SK-N-SH (cell line): ENCODE results near the gene TMCO6.

Experiments used
- EP300 ChIP-seq, 2 experiments: IDR thresholded peaks; 2 replicates each; pipeline versions ENCODE4 v1.4.0 to v1.6.1; 2012; ENCODE audit warnings: borderline replicate concordance in 1 of 2, low read depth in 1 of 2, low read length in 1 of 2
- EZH2phosphoT487 ChIP-seq: fragments of 200-600 bp; sonication (generic); IDR thresholded peaks from 2 replicates; pipeline ENCODE4 v1.6.1; 2017; ENCODE audit warnings: low read depth, mixed run types, mild to moderate bottlenecking, antibody characterized with exemption, moderate library complexity, borderline replicate concordance
- GABPA ChIP-seq: IDR thresholded peaks from 2 replicates; pipeline ENCODE4 v1.4.0; 2012; ENCODE audit warnings: low read depth, mild to moderate bottlenecking
- GATA2 ChIP-seq: sonication (generic); formaldehyde crosslinking; IDR thresholded peaks from 2 replicates; pipeline ENCODE4 v1.5.0; 2020; ENCODE audit warnings: mild to moderate bottlenecking, missing genetic modification reagents
- JUND ChIP-seq: IDR thresholded peaks from 2 replicates; pipeline ENCODE4 v1.4.0; 2012
- MAX ChIP-seq: IDR thresholded peaks from 2 replicates; pipeline ENCODE4 v1.4.0; 2012; ENCODE audit warnings: low read depth
- MEF2A ChIP-seq: IDR thresholded peaks from 2 replicates; pipeline ENCODE4 v1.4.0; 2012; ENCODE audit warnings: low read depth, borderline replicate concordance
- MXI1 ChIP-seq: IDR thresholded peaks from 2 replicates; pipeline ENCODE4 v1.6.1; 2012; ENCODE audit warnings: mild to moderate bottlenecking, low read depth, low read length, improper control_type of control experiment
- NFIC ChIP-seq: IDR thresholded peaks from 2 replicates; pipeline ENCODE4 v1.4.0; 2012; ENCODE audit warnings: borderline replicate concordance
- POLR2AphosphoS5 ChIP-seq: IDR thresholded peaks from 2 replicates; pipeline ENCODE4 v1.6.1; 2012; ENCODE audit warnings: low read depth, low read length
- SMC3 ChIP-seq: IDR thresholded peaks from 2 replicates; pipeline ENCODE4 v1.6.1; 2012; ENCODE audit warnings: low read depth, low read length, improper control_type of control experiment
- TEAD4 ChIP-seq: IDR thresholded peaks from 2 replicates; pipeline ENCODE4 v1.4.0; 2012; ENCODE audit warnings: mild to moderate bottlenecking, borderline replicate concordance; ENCODE audit not compliant: insufficient read depth
- TF ChIP-seq, protein P1 (sequence below): fragments of 200-600 bp; sonication (generic); IDR thresholded peaks from 2 replicates; pipeline ENCODE4 v1.6.1; 2017; ENCODE audit warnings: antibody characterized with exemption, mild to moderate bottlenecking, moderate library complexity
- TF ChIP-seq, protein P2 (sequence below): IDR thresholded peaks from 2 replicates; pipeline ENCODE4 v1.6.1; 2012; ENCODE audit warnings: mild to moderate bottlenecking, low read depth, low read length, moderate library complexity

GRCh38 chr5:140627972-140628371, 11.3 kb upstream of the TMCO6 start:
- no peak for TF ChIP-seq GATA2 (CRISPR knock-in tag)
- no peak for TF ChIP-seq EP300 (IDR thresholded peaks at IDR 0.05; ENCODE audit: borderline replicate concordance in 1 of 2, low read depth in 1 of 2, low read length in 1 of 2)
- TF ChIP-seq, protein P1, sequence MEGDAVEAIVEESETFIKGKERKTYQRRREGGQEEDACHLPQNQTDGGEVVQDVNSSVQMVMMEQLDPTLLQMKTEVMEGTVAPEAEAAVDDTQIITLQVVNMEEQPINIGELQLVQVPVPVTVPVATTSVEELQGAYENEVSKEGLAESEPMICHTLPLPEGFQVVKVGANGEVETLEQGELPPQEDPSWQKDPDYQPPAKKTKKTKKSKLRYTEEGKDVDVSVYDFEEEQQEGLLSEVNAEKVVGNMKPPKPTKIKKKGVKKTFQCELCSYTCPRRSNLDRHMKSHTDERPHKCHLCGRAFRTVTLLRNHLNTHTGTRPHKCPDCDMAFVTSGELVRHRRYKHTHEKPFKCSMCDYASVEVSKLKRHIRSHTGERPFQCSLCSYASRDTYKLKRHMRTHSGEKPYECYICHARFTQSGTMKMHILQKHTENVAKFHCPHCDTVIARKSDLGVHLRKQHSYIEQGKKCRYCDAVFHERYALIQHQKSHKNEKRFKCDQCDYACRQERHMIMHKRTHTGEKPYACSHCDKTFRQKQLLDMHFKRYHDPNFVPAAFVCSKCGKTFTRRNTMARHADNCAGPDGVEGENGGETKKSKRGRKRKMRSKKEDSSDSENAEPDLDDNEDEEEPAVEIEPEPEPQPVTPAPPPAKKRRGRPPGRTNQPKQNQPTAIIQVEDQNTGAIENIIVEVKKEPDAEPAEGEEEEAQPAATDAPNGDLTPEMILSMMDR: no peak
- no peak for TF ChIP-seq SMC3
- TF ChIP-seq POLR2AphosphoS5: no peak
- no peak for TF ChIP-seq EZH2phosphoT487
- TF ChIP-seq NFIC: no peak
- no peak for TF ChIP-seq JUND
- TF ChIP-seq MEF2A: no peak
- TF ChIP-seq MXI1: no peak
- no peak for TF ChIP-seq GABPA
- TF ChIP-seq TEAD4: no peak
- TF ChIP-seq MAX: no peak
- TF ChIP-seq, protein P2, sequence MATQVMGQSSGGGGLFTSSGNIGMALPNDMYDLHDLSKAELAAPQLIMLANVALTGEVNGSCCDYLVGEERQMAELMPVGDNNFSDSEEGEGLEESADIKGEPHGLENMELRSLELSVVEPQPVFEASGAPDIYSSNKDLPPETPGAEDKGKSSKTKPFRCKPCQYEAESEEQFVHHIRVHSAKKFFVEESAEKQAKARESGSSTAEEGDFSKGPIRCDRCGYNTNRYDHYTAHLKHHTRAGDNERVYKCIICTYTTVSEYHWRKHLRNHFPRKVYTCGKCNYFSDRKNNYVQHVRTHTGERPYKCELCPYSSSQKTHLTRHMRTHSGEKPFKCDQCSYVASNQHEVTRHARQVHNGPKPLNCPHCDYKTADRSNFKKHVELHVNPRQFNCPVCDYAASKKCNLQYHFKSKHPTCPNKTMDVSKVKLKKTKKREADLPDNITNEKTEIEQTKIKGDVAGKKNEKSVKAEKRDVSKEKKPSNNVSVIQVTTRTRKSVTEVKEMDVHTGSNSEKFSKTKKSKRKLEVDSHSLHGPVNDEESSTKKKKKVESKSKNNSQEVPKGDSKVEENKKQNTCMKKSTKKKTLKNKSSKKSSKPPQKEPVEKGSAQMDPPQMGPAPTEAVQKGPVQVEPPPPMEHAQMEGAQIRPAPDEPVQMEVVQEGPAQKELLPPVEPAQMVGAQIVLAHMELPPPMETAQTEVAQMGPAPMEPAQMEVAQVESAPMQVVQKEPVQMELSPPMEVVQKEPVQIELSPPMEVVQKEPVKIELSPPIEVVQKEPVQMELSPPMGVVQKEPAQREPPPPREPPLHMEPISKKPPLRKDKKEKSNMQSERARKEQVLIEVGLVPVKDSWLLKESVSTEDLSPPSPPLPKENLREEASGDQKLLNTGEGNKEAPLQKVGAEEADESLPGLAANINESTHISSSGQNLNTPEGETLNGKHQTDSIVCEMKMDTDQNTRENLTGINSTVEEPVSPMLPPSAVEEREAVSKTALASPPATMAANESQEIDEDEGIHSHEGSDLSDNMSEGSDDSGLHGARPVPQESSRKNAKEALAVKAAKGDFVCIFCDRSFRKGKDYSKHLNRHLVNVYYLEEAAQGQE: no peak
